Activated CD4-positive, alpha-beta T cell treated with anti-CD3 and anti-CD28 coated beads for 48 hours (primary cell): ENCODE results near the gene CDH13.

Source experiments
- DNase-seq: peaks from one replicate; pipeline ENCODE4 v3.0.0-alpha.2; 2020

The CDH13 gene

GRCh38 chr16:82626791-82627261, at the start of gene CDH13:
Gene CDH13, plus strand, starts transcription at chr16:82626969.
- no peak for DNase-seq

- DNase-seq, result no peak
Measured at GRCh38 chr16:82580298-82580890, 46.4 kb upstream of the CDH13 start.

- no peak for DNase-seq
Measured at GRCh38 chr16:82582975-82583374, 43.8 kb upstream of the CDH13 start.

GRCh38 chr16:82583422-82583821, 43.3 kb upstream of the CDH13 start:
- DNase-seq, result no peak

GRCh38 chr16:82584553-82585152, 42.1 kb upstream of the CDH13 start:
- no peak for DNase-seq

GRCh38 chr16:82585675-82586074, 41.1 kb upstream of the CDH13 start:
- DNase-seq, result no peak

- no peak for DNase-seq
Measured at GRCh38 chr16:82586130-82586529, 40.6 kb upstream of the CDH13 start.

GRCh38 chr16:82587289-82587688, 39.5 kb upstream of the CDH13 start:
- DNase-seq, result no peak

- DNase-seq, result no peak
Measured at GRCh38 chr16:82589407-82589806, 37.4 kb upstream of the CDH13 start.

- DNase-seq, result no peak
Measured at GRCh38 chr16:82594114-82594513, 32.7 kb upstream of the CDH13 start.

GRCh38 chr16:82598771-82599170, 28.0 kb upstream of the CDH13 start:
- no peak for DNase-seq

GRCh38 chr16:82601989-82602640, 24.7 kb upstream of the CDH13 start:
- no peak for DNase-seq

- DNase-seq, result peak; percentile 16
Measured at GRCh38 chr16:82603784-82604411, 22.9 kb upstream of the CDH13 start.

GRCh38 chr16:82605076-82605475, 21.7 kb upstream of the CDH13 start:
- DNase-seq, result no peak

GRCh38 chr16:82605863-82606620, 20.7 kb upstream of the CDH13 start:
- no peak for DNase-seq

- no peak for DNase-seq
Measured at GRCh38 chr16:82609140-82609539, 17.6 kb upstream of the CDH13 start.

- DNase-seq, result no peak
Measured at GRCh38 chr16:82612263-82612662, 14.5 kb upstream of the CDH13 start.

- DNase-seq, result no peak
Measured at GRCh38 chr16:82616356-82616755, 10.4 kb upstream of the CDH13 start.

- DNase-seq, result no peak
Measured at GRCh38 chr16:82621781-82622180, 5.0 kb upstream of the CDH13 start.

- DNase-seq, result no peak
Measured at GRCh38 chr16:82623241-82623640, 3.5 kb upstream of the CDH13 start.

GRCh38 chr16:82625066-82625968, 1.5 kb upstream of the CDH13 start:
- no peak for DNase-seq

- DNase-seq, result no peak
Measured at GRCh38 chr16:82628088-82628423, 1.3 kb downstream of the CDH13 start.
